IgD-negative memory B cell (primary cell): ENCODE results near the gene USP21. TPM values are rescaled to one million over a fixed set of nuclear protein-coding genes. Genes with fewer than 3 reads are reported as not detected.

Experiments
- H3K27ac Mint-ChIP-seq, 3 donors: one replicate each; pipeline ENCODE4 v1.8.0; 2020 to 2022; ENCODE audit warnings: mild to moderate bottlenecking in 3 of 3, mixed read lengths in 3 of 3, moderate library complexity in 1 of 3
- H3K27me3 Mint-ChIP-seq: one replicate; pipeline ENCODE4 v1.8.0; 2021; ENCODE audit warnings: mixed read lengths
- H3K36me3 Mint-ChIP-seq: one replicate; pipeline ENCODE4 v1.8.0; 2020; ENCODE audit warnings: mild to moderate bottlenecking, mixed read lengths
- H3K4me1 Mint-ChIP-seq, 3 donors: one replicate each; pipeline ENCODE4 v1.8.0; 2020 to 2022; ENCODE audit warnings: mixed read lengths in 3 of 3, mild to moderate bottlenecking in 1 of 3
- H3K4me3 Mint-ChIP-seq, 4 donors: one replicate each; pipeline ENCODE4 v1.8.0; 2020 to 2022; ENCODE audit warnings: mild to moderate bottlenecking in 4 of 4, mixed read lengths in 4 of 4, moderate library complexity in 3 of 4
- H3K9me3 Mint-ChIP-seq, 3 donors: one replicate each; pipeline ENCODE4 v1.8.0; 2020 to 2021; ENCODE audit warnings: mixed read lengths in 3 of 3, mild to moderate bottlenecking in 1 of 3
- polyA plus RNA-seq: library from polyadenylated mRNA; unstranded; fragments of 300-500 nt; fragmentation: Illumina TruSeq; gene quantifications from one replicate; pipeline ENCODE4 v1.2.3, GENCODE V29; 2021

The USP21 gene
- polyA plus RNA-seq, 1 donor from 2014 or later = 30.1 TPM

DNA sequence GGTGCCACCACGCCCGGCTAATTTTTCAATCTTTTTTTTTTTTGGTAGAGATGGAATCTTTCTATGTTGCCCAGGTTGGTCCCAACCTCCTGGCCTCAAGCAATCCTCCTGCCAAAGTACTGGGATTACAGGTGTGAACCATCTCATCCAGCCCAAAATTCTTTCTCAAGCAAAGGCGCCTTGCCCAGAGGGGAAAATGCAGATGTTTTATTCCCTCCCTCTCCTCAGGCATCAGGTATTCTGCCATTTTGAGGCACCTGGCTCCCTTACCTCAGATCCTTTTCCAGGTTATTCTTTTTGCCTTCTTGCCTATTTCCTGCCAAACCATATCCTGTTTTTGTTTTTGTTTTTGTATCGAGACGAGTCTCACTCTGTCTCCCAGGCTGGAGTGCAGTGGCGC, 29.1 kb downstream of the USP21 start:
- H3K27me3 Mint-ChIP-seq = no peaks in the 10 kb centered on the region

DNA sequence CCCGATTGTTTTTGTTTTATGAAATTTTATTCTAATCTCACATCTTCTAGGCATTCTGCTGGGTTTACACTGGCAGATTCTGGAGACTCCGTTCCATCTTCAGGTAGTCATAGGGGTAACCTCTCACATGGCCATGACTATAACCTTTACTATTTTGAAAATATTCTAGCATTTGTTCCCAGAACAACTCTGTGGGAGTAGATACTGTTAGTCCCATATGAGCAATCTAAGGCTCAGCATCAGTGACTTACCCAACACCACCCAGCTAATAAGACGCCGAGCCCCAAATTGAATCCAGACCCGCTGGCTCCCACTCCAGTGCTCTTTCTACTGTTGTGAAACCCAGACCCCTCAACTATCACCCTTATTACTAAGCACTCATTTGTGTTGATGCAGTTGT, 29.7 kb downstream of the USP21 start:
- H3K9me3 Mint-ChIP-seq = no peaks in the 10 kb centered on the region
- no peak overlapping the region for H3K27ac Mint-ChIP-seq
- no peaks in the 10 kb centered on the region for H3K27me3 Mint-ChIP-seq
- H3K36me3 Mint-ChIP-seq = no peaks in the 10 kb centered on the region
- peaks cover 31 to 51% (median 49%) of the 10 kb centered on the region in 3 donors for H3K4me1 Mint-ChIP-seq
- H3K4me3 Mint-ChIP-seq = no peak overlapping the region

More for the DNA sequence above, 29.1 kb downstream of the USP21 start:
- H3K27ac Mint-ChIP-seq = peak overlapping the region in 1 of 3 donors; percentile 73
- no peaks in the 10 kb centered on the region for H3K9me3 Mint-ChIP-seq
- no peaks in the 10 kb centered on the region for H3K36me3 Mint-ChIP-seq
- peaks cover 35 to 56% (median 55%) of the 10 kb centered on the region in 3 donors for H3K4me1 Mint-ChIP-seq
- H3K4me3 Mint-ChIP-seq = no peak overlapping the region

DNA sequence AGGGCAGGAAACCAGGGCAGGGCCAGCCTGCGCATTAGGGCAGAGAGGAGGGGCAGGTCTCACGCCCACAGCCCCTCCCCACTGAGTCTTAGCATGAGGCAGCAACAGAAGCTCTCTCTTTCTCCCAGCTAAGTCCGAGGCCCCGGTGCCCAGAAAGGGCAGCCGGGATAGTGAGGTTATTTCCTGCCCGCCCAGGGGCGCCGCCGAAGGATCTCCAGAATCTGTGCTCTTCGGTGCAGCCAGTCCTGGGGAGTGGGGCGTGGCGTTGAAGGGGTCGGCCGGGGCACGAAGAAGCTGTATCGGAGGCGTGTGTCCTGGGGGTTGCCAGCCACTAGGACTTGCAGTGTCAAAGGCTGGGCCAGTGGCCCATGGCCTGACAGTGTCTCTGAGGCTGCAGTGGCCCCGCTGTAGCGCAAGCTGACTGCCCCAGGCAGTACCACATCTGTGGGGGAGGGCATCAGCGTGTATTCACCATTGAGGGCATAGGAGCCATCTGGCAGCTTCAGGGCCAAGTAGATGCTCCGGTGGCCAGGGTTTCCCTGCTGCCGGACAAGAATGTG, 31.7 kb downstream of the USP21 start:
- Mint-ChIP-seq H3K9me3 (no peaks in the 10 kb centered on the region), H3K4me1 (peaks cover 26 to 46% (median 45%) of the 10 kb centered on the region in 3 donors), H3K27me3 (no peaks in the 10 kb centered on the region), H3K4me3 (no peak overlapping the region), H3K27ac (no peak overlapping the region), H3K36me3 (no peaks in the 10 kb centered on the region)

DNA sequence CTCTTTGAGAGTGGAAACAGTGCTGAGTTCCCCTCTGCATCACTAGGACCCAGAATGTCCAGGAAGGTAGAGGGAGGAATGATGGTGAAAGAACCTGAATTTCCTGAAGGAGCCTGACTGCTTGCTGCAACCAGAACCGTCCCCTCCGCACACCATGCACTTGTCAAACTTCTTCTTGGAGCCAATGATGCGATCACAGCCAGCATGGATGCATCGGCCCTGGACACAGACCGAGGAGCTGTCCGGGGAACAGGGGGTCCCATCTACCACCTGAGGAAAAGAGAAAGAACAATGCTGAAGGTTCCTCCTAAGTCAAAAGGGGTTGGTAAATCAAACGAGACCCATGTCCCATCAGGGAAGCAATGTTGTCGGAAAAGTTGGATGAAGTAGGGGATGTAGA, 32.7 kb downstream of the USP21 start:
- peaks cover 23 to 36% (median 35%) of the 10 kb centered on the region in 3 donors for H3K4me1 Mint-ChIP-seq
- H3K27me3 Mint-ChIP-seq = no peaks in the 10 kb centered on the region
- no peak overlapping the region for H3K4me3 Mint-ChIP-seq
- no peaks in the 10 kb centered on the region for H3K36me3 Mint-ChIP-seq
- no peaks in the 10 kb centered on the region for H3K9me3 Mint-ChIP-seq
- H3K27ac Mint-ChIP-seq = no peak overlapping the region

DNA sequence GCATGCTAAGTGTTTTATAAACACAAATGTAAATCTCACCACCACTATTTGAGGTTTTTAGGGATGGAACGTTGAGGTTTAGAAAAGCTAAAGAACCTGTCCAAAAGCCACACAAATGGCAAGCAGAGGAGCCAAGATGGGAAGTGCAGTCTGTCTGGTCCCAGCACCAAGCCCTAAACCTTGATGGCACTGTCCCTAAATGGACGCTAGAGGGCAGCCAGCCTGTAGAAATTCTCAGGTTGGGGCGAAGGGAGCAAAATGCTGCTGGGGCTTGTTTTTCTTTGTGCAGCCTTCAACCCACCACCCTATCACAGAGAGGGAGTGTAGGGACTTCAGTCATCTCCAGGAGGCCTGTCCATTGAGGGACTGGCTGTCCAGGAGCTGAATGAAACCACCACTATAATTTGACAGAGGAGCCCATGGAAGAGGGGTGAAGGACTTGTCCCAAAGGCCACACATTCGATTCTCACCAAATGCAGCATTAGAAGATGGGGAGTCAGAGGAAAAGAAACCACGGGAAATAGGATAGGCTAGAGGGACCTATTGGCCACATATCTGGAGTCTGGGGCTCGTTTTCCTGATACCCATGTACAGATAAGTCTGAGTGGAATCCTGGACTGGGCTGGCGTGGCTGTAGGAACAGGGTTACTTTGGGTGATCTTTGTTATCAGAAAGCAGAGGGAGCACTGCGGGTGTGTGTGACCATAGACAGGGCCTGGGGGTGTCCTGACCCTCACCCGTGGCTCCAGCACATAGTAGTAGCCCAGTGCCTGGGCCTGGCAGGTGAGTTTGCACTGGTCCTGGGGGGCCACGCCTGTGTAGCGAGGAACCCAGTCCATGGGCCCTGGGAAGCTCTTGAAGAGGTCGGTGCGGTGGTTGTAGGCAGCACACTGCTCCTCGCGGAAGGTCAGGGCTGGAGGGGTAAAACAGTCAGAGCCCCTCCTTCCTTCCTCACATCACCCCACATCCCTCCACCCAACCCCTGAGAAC, 33.5 kb downstream of the USP21 start:
- H3K36me3 Mint-ChIP-seq = no peaks in the 10 kb centered on the region
- H3K27ac Mint-ChIP-seq = peak overlapping the region; percentile 10 to 86 (median 41)
- H3K9me3 Mint-ChIP-seq = no peaks in the 10 kb centered on the region
- H3K4me1 Mint-ChIP-seq = peaks cover 16 to 29% (median 27%) of the 10 kb centered on the region in 3 donors
- H3K4me3 Mint-ChIP-seq = peak overlapping the region in 1 of 4 donors; percentile 42
- no peaks in the 10 kb centered on the region for H3K27me3 Mint-ChIP-seq

DNA sequence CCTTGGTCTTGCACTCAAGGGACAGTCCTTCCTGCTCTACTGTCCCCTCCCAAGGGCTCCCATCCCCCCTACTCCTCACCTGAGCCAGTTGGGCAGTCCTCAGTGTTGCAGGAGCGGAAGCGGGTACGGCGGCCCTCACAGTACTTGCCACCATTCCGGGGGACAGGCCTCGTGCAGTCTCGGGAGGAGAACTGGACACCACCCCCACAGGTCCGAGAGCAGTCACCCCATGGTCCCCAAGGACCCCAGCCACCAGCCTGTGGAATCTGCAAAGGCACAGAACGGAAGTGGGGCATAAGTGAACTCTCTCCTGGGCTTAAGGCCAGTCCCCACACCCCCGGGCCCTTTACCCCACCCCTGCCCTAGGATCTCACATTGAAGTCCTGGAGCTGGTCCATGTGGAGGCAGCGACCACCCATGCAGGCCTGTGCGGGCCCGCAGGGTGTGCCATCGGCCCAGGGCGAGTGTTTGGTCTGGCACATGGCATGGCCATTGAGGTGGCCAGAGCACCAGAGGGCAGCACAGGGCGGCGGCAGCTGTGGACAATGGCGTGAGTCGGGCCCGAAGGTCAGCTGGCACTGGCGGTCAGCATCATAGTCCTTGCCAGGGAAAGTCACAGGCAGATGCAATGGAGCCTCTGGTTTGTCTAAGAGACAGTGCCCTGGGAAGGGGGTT, 34.4 kb downstream of the USP21 start:
- H3K27me3 Mint-ChIP-seq = no peaks in the 10 kb centered on the region
- peaks cover 16 to 26% (median 23%) of the 10 kb centered on the region in 3 donors for H3K4me1 Mint-ChIP-seq
- H3K36me3 Mint-ChIP-seq = no peaks in the 10 kb centered on the region
- no peaks in the 10 kb centered on the region for H3K9me3 Mint-ChIP-seq
- H3K27ac Mint-ChIP-seq = no peak overlapping the region
- H3K4me3 Mint-ChIP-seq = no peak overlapping the region

DNA sequence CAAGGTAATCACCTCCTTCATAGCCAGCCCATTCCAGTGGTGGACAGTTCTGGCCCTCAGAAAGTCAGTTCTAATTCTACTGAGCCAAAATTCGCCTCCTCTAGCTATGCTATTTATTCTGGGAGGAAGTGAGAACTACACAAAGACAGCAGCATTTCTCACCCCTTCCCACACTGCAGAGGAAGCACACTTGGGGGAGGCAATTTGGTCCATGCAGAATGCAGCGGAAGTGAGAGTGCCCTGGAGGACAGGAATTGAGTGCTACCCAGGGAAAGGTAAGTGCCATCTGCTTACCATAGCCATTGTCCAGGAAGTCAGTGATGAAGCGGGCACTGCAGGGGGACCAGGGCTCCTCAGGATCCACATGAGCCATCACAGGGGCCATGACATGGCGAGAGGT, 35.9 kb downstream of the USP21 start:
- Mint-ChIP-seq H3K36me3 (no peaks in the 10 kb centered on the region), H3K27me3 (no peaks in the 10 kb centered on the region), H3K4me3 (peak overlapping the region in 2 of 4 donors; percentile 32 to 90), H3K9me3 (no peaks in the 10 kb centered on the region), H3K27ac (peak overlapping the region in 2 of 3 donors; percentile 6 to 91), H3K4me1 (peaks cover 16 to 24% (median 20%) of the 10 kb centered on the region in 3 donors)

DNA sequence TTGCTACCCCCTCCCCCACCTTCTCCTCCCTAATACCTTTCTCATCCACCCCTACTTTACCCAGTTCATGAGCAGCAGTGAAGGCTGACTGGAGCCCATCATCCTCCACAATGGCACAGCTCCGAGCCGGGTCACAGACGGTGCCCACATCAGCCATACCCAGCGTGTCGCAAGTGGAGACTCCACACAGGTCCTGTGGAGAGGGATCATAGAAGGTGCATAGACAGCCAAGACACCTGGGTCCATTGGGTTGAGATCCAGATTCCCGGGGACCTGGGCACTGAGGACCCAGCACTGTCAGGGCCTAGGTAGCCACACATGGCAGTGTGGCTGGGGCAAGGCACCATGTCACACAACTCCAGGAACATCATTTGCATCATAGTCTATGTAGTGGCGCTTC, 36.8 kb downstream of the USP21 start:
- Mint-ChIP-seq H3K4me1 (peaks cover 17 to 24% (median 23%) of the 10 kb centered on the region in 3 donors), H3K9me3 (no peaks in the 10 kb centered on the region), H3K27me3 (no peaks in the 10 kb centered on the region), H3K36me3 (no peaks in the 10 kb centered on the region), H3K27ac (peak overlapping the region in 1 of 3 donors; percentile 25), H3K4me3 (peak overlapping the region in 1 of 4 donors; percentile 17)

DNA sequence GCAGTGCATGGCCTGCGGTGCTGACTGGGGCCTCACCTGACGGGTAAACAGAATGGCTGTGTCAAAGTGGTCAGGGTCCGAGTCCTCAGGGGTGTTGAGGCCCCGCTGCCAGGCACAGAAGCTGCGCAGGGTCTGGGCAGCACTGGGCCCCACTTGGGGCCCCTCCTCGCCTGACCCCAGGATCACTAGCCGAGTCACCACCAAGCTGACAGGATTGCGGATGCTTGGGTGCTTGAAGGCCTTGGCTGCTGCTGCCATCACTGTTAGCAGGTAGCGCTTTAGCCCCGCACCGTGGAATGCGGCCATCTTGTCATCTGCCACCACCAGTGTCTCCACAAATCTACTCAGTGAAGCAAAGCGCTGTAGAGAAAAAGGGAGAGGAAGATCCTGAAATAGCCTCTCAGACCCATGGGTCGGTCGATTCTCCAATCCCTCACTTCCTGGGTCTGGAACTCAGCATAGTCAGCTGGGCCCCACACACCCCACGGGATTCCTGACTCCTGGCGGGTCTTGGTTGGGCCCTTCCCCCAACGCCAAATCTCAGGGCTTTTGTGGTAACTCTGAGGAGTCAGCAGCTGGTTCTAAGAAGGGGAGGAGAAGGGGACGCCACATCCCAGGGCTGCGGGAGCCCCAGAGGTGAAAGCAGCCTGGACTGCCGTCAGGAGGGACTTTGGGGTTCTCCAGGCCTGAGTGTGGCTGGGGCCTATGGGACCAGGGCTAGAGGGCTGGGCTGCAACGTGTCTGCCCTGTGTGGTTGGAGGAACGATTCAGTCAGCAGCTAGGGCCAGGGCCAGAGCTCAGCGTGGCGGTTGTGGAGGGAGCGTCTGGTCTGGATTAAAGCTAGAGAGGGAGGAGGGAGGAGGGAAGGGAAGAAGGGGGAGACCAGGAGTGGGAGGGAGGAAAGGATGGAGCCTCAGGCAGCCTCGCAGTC, 37.5 kb downstream of the USP21 start:
- Mint-ChIP-seq H3K36me3 (no peaks in the 10 kb centered on the region), H3K4me1 (peaks cover 24 to 30% (median 25%) of the 10 kb centered on the region in 3 donors), H3K4me3 (peak overlapping the region in 1 of 4 donors; percentile 12), H3K9me3 (no peaks in the 10 kb centered on the region), H3K27me3 (no peaks in the 10 kb centered on the region), H3K27ac (no peak overlapping the region)

DNA sequence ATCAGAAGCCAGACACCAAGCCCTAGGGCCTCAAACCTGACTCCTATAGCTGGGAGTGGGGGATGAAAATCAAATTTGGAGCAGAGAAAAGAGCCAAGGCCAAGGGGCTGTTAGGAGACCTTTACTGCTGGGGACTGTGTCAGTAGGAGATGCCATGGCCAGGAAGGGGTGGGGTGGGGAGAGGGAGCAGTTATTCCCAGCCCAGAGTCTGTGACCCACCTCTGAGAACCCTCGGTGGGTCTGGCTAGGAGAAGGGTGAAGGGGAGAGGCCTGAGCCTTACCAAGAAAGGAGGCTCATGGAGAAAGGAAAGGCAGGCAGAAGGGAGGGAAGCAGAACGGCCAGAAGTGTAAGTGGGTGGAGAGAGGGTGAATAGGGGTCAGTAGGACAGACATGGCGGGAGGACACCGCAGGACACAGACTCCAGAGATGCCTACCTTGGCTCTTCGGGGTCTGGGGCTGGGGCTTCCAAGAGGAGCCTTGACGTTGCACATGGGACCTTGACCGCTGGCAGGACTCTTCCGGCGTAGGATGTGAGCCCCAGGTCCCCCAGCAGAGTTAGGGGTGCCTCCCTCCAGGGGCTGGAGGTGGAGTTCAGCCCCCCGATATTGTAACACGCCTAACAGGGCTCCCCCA, 38.4 kb downstream of the USP21 start:
- Mint-ChIP-seq H3K36me3 (no peaks in the 10 kb centered on the region), H3K27ac (no peak overlapping the region), H3K4me3 (no peak overlapping the region), H3K4me1 (peaks cover 19 to 28% (median 24%) of the 10 kb centered on the region in 3 donors), H3K9me3 (no peaks in the 10 kb centered on the region), H3K27me3 (no peaks in the 10 kb centered on the region)

DNA sequence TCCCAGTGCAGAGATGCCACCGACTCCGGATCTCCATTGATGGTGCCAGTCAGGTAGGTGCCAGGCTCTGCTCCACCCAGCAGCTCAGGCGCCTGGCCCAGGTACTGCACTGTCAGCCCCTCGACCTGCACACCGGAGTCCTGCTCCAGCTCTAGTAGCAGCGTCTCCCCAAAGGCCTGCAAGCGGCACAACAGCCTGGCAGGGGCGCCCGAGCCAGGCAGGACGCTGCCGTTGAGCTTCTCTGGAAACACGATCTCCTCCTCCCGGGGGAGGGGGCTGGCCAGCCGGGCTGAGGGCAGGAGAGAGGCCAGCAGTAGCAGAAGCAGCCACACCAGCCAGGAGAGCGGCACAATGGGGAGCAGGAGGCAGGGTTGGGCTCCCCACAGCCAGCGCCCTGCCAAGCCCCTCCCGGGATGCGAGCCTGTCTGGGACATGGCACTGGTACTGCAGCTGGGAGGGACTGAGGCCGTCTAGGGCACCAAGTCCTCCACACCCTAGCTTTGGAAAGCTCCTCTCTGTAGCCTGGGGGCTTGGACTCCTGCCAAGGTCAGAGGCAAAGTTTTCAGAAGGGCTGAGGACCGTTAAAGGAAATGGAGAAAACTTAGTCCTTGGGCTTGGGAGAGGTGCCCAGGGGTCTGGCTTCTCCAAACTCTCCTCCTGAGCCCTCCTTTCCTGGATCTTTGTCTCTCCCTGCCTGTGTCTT, 39.0 kb downstream of the USP21 start:
- H3K27ac Mint-ChIP-seq = no peak overlapping the region
- no peaks in the 10 kb centered on the region for H3K27me3 Mint-ChIP-seq
- no peaks in the 10 kb centered on the region for H3K36me3 Mint-ChIP-seq
- H3K4me3 Mint-ChIP-seq = no peak overlapping the region
- H3K4me1 Mint-ChIP-seq = peaks cover 17 to 28% (median 23%) of the 10 kb centered on the region in 3 donors
- no peaks in the 10 kb centered on the region for H3K9me3 Mint-ChIP-seq

DNA sequence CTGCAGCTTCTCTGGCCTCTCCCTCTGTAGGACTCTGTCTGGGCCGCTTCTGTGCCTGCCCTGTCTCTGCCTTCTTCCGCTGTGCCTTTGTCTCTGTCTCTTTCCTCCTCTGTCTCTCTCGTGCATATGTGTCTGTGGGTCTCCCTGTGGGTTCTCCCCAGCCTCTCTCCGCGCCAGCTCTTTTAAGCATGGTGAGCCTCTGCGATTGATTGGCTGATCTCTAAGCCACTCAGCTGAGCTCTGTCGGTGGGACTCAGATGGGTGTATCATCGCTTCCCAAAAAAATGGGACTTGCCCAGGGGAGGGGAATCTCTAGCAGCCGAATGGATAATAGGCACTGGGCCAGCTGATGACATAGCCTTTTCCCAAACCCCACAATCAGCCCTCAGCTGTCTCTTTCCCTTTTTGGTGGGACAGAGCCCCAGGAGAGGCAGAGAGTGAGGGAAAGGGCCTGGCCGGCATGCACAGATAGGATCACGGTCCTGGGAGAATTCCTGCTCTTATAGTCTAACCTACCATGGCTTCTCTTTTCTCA, 39.7 kb downstream of the USP21 start, which contains the start of gene ADAMTS4:
Gene ADAMTS4, minus strand, starts transcription at position 158 of the 535 bp plus-strand sequence. CDS start 427 bp downstream, outside the sequence.
- Mint-ChIP-seq H3K27ac (no peak within 1 kb of the TSS), H3K36me3 (no peaks in the 10 kb centered on the region), H3K27me3 (no peaks in the 10 kb centered on the region), H3K4me1 (peaks cover 17 to 32% (median 25%) of the 10 kb centered on the region in 3 donors), H3K9me3 (no peaks in the 10 kb centered on the region), H3K4me3 (no peak within 1 kb of the TSS)
